Measurements from ENCODE around the gene PPP6R2.

- TF ChIP-seq CTCF (conservative IDR thresholded peaks at IDR 0.05; ENCODE audit: low read length) (peak; percentile 48), EZH2phosphoT487 (IDR thresholded peaks at IDR 0.05; ENCODE audit: borderline replicate concordance, low read depth, low read length) (no peak)
Measured at GRCh38 chr22:50318356-50318697, 24.8 kb upstream of the PPP6R2 start.
